Activated CD4-positive, alpha-beta T cell treated with anti-CD3 and anti-CD28 coated beads for 36 hours (primary cell): ENCODE measurements around the gene CAPZA2. TPM values are rescaled to one million over a fixed set of nuclear protein-coding genes. Genes with fewer than 3 reads are reported as not detected.
A peak's percentile ranks its signal among the peaks of the same experiment; 100 is the strongest.
"Not testable (repeated sequence)": the region's sequence is repeated elsewhere in the genome, so short reads cannot be mapped to it uniquely, and the experiment has no call there.

ENCODE experiments used
- ATAC-seq: fragments of 200-7000 bp; cut with Tn5 transposase; one replicate; pipeline ENCODE4 v1.10.0; 2021; ENCODE audit warnings: mild to moderate bottlenecking, moderate library complexity
- CTCF ChIA-PET: fragments of 350-600 bp; sonication (Branson Sonifier 250); formaldehyde crosslinking; loops from one replicate; lab custom pipeline; 2021; ENCODE audit warnings: antibody characterized with exemption; lab: Charles Lee
- POLR2A ChIA-PET: fragments of 350-600 bp; sonication (Branson Sonifier 250); formaldehyde crosslinking; loops from one replicate; lab custom pipeline; 2021; ENCODE audit warnings: antibody characterized with exemption, inconsistent platforms; lab: Charles Lee
- DNase-seq: peaks from one replicate; pipeline ENCODE4 v3.0.0-alpha.2; 2020
- H3K27ac Mint-ChIP-seq: one replicate; pipeline ENCODE4 v1.8.0; 2021; ENCODE audit warnings: mixed read lengths
- H3K27me3 Mint-ChIP-seq: one replicate; pipeline ENCODE4 v1.8.0; 2021; ENCODE audit warnings: mixed read lengths
- H3K36me3 Mint-ChIP-seq: one replicate; pipeline ENCODE4 v1.8.0; 2021; ENCODE audit warnings: low read depth, mixed read lengths
- H3K4me1 Mint-ChIP-seq: one replicate; pipeline ENCODE4 v1.8.0; 2021; ENCODE audit warnings: mixed read lengths
- H3K4me3 Mint-ChIP-seq: one replicate; pipeline ENCODE4 v1.8.0; 2021; ENCODE audit warnings: mild to moderate bottlenecking, moderate library complexity, mixed read lengths
- H3K9me3 Mint-ChIP-seq: one replicate; pipeline ENCODE4 v1.8.0; 2021; ENCODE audit warnings: low read depth, mixed read lengths
- intact Hi-C, 2 experiments: fragments of 100-400 bp; cut with DNase I in 1 of 2; cut with micrococcal nuclease in 1 of 2; formaldehyde crosslinking; loops; one replicate each; pipeline versions ENCODE4 v1.14.2 to v1.15.1; 2022 to 2024; cut with DNase I, micrococcal nuclease
- total RNA-seq, 2 experiments: library from RNA; stranded (reverse); gene quantifications; one replicate each; pipeline ENCODE4 v1.2.3, GENCODE V29; 2021

Gene CAPZA2
- total RNA-seq, 2 experiments from 2014 or later, result 173 to 262 TPM

GRCh38 chr7:116953906-116954838 lies 91.8 kb downstream of the CAPZA2 start:
- peak overlapping the region; percentile 97 for H3K27ac Mint-ChIP-seq
- CTCF ChIA-PET, result interaction anchor here (1.2 kb wide), 2 partner anchors 166 to 173 kb away, joined by 3 read pairs; no protein-coding TSS in a partner anchor
- H3K9me3 Mint-ChIP-seq, result no peaks in the 10 kb centered on the region
- POLR2A ChIA-PET, result no interaction called here
- no peaks in the 10 kb centered on the region for H3K36me3 Mint-ChIP-seq
- ATAC-seq (peak; percentile 10), DNase-seq (peak; percentile 43)
- H3K4me1 Mint-ChIP-seq, result peaks cover 31% of the 10 kb centered on the region
- no peaks in the 10 kb centered on the region for H3K27me3 Mint-ChIP-seq
- H3K4me3 Mint-ChIP-seq, result peak overlapping the region; percentile 93
- intact Hi-C loops, result loop anchor here (1.0 to 10.0 kb wide), 6 partner anchors 57 to 1231 kb away; partner anchors contain the start of genes CAPZA2 (in 2 of the 2), LSM8 (in 1 of the 2) and TES (in 1 of the 2)

GRCh38 chr7:116955340-116955739 lies 93.0 kb downstream of the CAPZA2 start:
- Mint-ChIP-seq H3K36me3 (no peaks in the 10 kb centered on the region), H3K27ac (no peak overlapping the region), H3K4me1 (peaks cover 31% of the 10 kb centered on the region), H3K4me3 (peak overlapping the region; percentile 93), H3K27me3 (no peaks in the 10 kb centered on the region), H3K9me3 (no peaks in the 10 kb centered on the region)
- ChIA-PET CTCF (no interaction called here), POLR2A (no interaction called here)
- no peak for DNase-seq
- intact Hi-C loops, result loop anchor here in 1 of 2 experiments (2.0 to 10.0 kb wide), 3 partner anchors 55 to 741 kb away; partner anchors contain the start of genes CAPZA2 and TES
- ATAC-seq, result no peak

GRCh38 chr7:116955801-116956476 lies 93.6 kb downstream of the CAPZA2 start:
- Mint-ChIP-seq H3K9me3 (no peaks in the 10 kb centered on the region), H3K27ac (peak overlapping the region; percentile 25), H3K36me3 (no peaks in the 10 kb centered on the region), H3K4me1 (peaks cover 31% of the 10 kb centered on the region), H3K4me3 (peak overlapping the region; percentile 31), H3K27me3 (no peaks in the 10 kb centered on the region)
- DNase-seq (peak; percentile 29), ATAC-seq (peak; percentile 67)
- intact Hi-C loops, result loop anchor here in 1 of 2 experiments (2.0 to 10.0 kb wide), 3 partner anchors 55 to 741 kb away; partner anchors contain the start of genes CAPZA2 and TES
- ChIA-PET CTCF (interaction anchor here (0.6 to 2.5 kb wide), 4 partner anchors 25 to 167 kb away, joined by 3 to 14 read pairs (median 6); no protein-coding TSS in a partner anchor), POLR2A (interaction anchor here (1.2 kb wide), 1 partner anchor 15 kb away, joined by 5 read pairs; no protein-coding TSS in a partner anchor)

- intact Hi-C loops, result loop anchor here in 1 of 2 experiments (10.0 kb wide), 1 partner anchor 742 kb away; the partner anchor contains the start of gene TES
- H3K36me3 Mint-ChIP-seq, result no peaks in the 10 kb centered on the region
- peaks cover 31% of the 10 kb centered on the region for H3K4me1 Mint-ChIP-seq
- ATAC-seq (no peak), DNase-seq (no peak)
- H3K4me3 Mint-ChIP-seq, result no peak overlapping the region
- H3K27ac Mint-ChIP-seq, result peak overlapping the region; percentile 0
- no peaks in the 10 kb centered on the region for H3K9me3 Mint-ChIP-seq
- no peaks in the 10 kb centered on the region for H3K27me3 Mint-ChIP-seq
- CTCF ChIA-PET, result interaction anchor here (0.6 to 2.5 kb wide), 6 partner anchors 26 to 166 kb away, joined by 3 to 14 read pairs (median 4); no protein-coding TSS in a partner anchor
- POLR2A ChIA-PET, result interaction anchor here (1.2 kb wide), 1 partner anchor 15 kb away, joined by 5 read pairs; no protein-coding TSS in a partner anchor
Observed at GRCh38 chr7:116956477-116956804, 94.1 kb downstream of the CAPZA2 start.

GRCh38 chr7:116957874-116958273 lies 95.5 kb downstream of the CAPZA2 start:
- Mint-ChIP-seq H3K9me3 (peaks cover 2% of the 10 kb centered on the region), H3K4me3 (no peak overlapping the region)

GRCh38 chr7:116961966-116962673 lies 99.7 kb downstream of the CAPZA2 start:
- H3K9me3 Mint-ChIP-seq, result not testable (repeated sequence)

More at GRCh38 chr7:116957874-116958273, 95.5 kb downstream of the CAPZA2 start:
- Mint-ChIP-seq H3K36me3 (no peaks in the 10 kb centered on the region), H3K27me3 (no peaks in the 10 kb centered on the region), H3K4me1 (peaks cover 33% of the 10 kb centered on the region), H3K27ac (no peak overlapping the region)
- DNase-seq, result no peak
- ATAC-seq, result no peak
- ChIA-PET POLR2A (interaction anchor here (0.7 kb wide), 1 partner anchor 73 kb away, joined by 4 read pairs; no protein-coding TSS in a partner anchor), CTCF (interaction anchor here (1.5 to 2.5 kb wide), 3 partner anchors 28 to 78 kb away, joined by 4 to 14 read pairs (median 9); no protein-coding TSS in a partner anchor)
- intact Hi-C loops, result loop anchor here in 1 of 2 experiments (10.0 kb wide), 1 partner anchor 743 kb away; the partner anchor contains the start of gene TES

GRCh38 chr7:116963234-116963633 lies 100.8 kb downstream of the CAPZA2 start:
- intact Hi-C loops, result no loop called here
- ChIA-PET POLR2A (no interaction called here), CTCF (no interaction called here)
- H3K4me1 Mint-ChIP-seq, result peaks cover 6% of the 10 kb centered on the region
- no peak overlapping the region for H3K4me3 Mint-ChIP-seq
- no peak overlapping the region for H3K27ac Mint-ChIP-seq
- H3K27me3 Mint-ChIP-seq, result no peaks in the 10 kb centered on the region
- H3K36me3 Mint-ChIP-seq, result no peaks in the 10 kb centered on the region
- DNase-seq, result no peak
- H3K9me3 Mint-ChIP-seq, result peaks cover 2% of the 10 kb centered on the region
- no peak for ATAC-seq

More at GRCh38 chr7:116961966-116962673, 99.7 kb downstream of the CAPZA2 start:
- ATAC-seq, H3K27ac Mint-ChIP-seq, CTCF ChIA-PET, DNase-seq, H3K27me3 Mint-ChIP-seq, H3K4me1 Mint-ChIP-seq, POLR2A ChIA-PET, H3K36me3 Mint-ChIP-seq, intact Hi-C loops, H3K4me3 Mint-ChIP-seq: not testable (repeated sequence)

- H3K4me3 Mint-ChIP-seq, result no peak overlapping the region
- H3K4me1 Mint-ChIP-seq, result peaks cover 14% of the 10 kb centered on the region
- no peaks in the 10 kb centered on the region for H3K27me3 Mint-ChIP-seq
- ATAC-seq, result no peak
- intact Hi-C loops, result no loop called here
- ChIA-PET POLR2A (no interaction called here), CTCF (no interaction called here)
- no peaks in the 10 kb centered on the region for H3K36me3 Mint-ChIP-seq
- no peak for DNase-seq
- no peak overlapping the region for H3K27ac Mint-ChIP-seq
- peaks cover 2% of the 10 kb centered on the region for H3K9me3 Mint-ChIP-seq
Observed at GRCh38 chr7:116966601-116967000, 104.2 kb downstream of the CAPZA2 start.

- peaks cover 12% of the 10 kb centered on the region for H3K4me1 Mint-ChIP-seq
- DNase-seq, result no peak
- intact Hi-C loops, result no loop called here
- no peak overlapping the region for H3K27ac Mint-ChIP-seq
- ChIA-PET POLR2A (interaction anchor here (0.6 kb wide), 1 partner anchor 52 kb away, joined by 3 read pairs; no protein-coding TSS in a partner anchor), CTCF (interaction anchor here (1.0 kb wide), 1 partner anchor 165 kb away, joined by 4 read pairs; no protein-coding TSS in a partner anchor)
- H3K27me3 Mint-ChIP-seq, result no peaks in the 10 kb centered on the region
- no peaks in the 10 kb centered on the region for H3K36me3 Mint-ChIP-seq
- H3K4me3 Mint-ChIP-seq, result no peak overlapping the region
- ATAC-seq, result no peak
- no peaks in the 10 kb centered on the region for H3K9me3 Mint-ChIP-seq
Observed at GRCh38 chr7:116967254-116967922, 105.0 kb downstream of the CAPZA2 start.

GRCh38 chr7:116967983-116968382 lies 105.6 kb downstream of the CAPZA2 start:
- intact Hi-C loops, result no loop called here

More at GRCh38 chr7:116967983-116968382, 105.6 kb downstream of the CAPZA2 start:
- CTCF ChIA-PET, result interaction anchor here (1.0 kb wide), 1 partner anchor 165 kb away, joined by 4 read pairs; no protein-coding TSS in a partner anchor
- Mint-ChIP-seq H3K4me3 (no peak overlapping the region), H3K27me3 (no peaks in the 10 kb centered on the region), H3K4me1 (peaks cover 7% of the 10 kb centered on the region), H3K36me3 (no peaks in the 10 kb centered on the region), H3K27ac (no peak overlapping the region), H3K9me3 (no peaks in the 10 kb centered on the region)
- POLR2A ChIA-PET, result interaction anchor here (0.6 kb wide), 1 partner anchor 53 kb away, joined by 3 read pairs; no protein-coding TSS in a partner anchor
- no peak for ATAC-seq
- no peak for DNase-seq
